22Rv1 (cell line): ENCODE measurements around the gene BEND7.

Experiments
- CTCF ChIP-seq: fragments of 450-650 bp; IDR thresholded peaks from 2 replicates; pipeline ENCODE4 v1.5.1; 2017; ENCODE audit warnings: mild to moderate bottlenecking
- ZFX ChIP-seq: fragments of 450-650 bp; IDR thresholded peaks from 2 replicates; pipeline ENCODE4 v1.6.1; 2017; ENCODE audit warnings: antibody characterized with exemption, borderline replicate concordance

DNA sequence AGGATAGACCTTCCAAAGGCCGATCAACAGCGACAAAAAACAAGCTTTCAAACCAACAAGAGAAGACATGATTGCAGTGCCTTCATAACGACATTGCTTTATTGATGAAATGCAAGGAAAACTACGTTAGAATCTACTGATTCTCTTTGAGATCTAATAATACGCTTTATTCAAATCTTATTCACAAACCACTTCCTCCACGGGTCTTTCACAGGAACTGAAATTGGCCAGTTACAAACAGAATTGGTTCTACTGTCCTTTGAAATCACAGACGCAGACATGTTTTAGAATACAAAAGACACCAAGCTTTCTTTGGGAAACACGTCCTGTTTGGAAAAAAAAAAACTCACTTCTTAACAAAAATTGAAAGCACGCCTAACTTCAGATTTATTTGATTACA lies 106.0 kb downstream of the BEND7 start:
- no peak for TF ChIP-seq CTCF
- no peak for TF ChIP-seq ZFX
